AG04450 (cell line): Measurements from ENCODE around the gene PTCH1. TPM values are rescaled to one million over a fixed set of nuclear protein-coding genes. Genes with fewer than 3 reads are reported as not detected.

Experiments used
- CTCF ChIA-PET: fragments of 300-600, 350-600 bp; formaldehyde crosslinking; extraction: SDS; loops from one replicate; lab custom pipeline; 2022; ENCODE audit warnings: antibody characterized with exemption, inconsistent platforms; lab: Charles Lee
- POLR2A ChIA-PET: fragments of 350-600 bp; formaldehyde crosslinking; extraction: SDS; loops from one replicate; lab custom pipeline; 2021; ENCODE audit warnings: antibody characterized with exemption, inconsistent platforms; lab: Yijun Ruan, JAX
- DNase-seq: peaks from one replicate; pipeline ENCODE4 v3.0.0-alpha.2; 2011; ENCODE audit warnings: low read depth, low spot score
- H3K27ac ChIP-seq: one replicate; pipeline ENCODE4 v1.5.1; 2012; ENCODE audit warnings: low read depth, low read length, control low read depth
- H3K27me3 ChIP-seq: one replicate; pipeline ENCODE4 v1.6.0; 2012; ENCODE audit warnings: low read length; ENCODE audit not compliant: control insufficient read depth, insufficient read depth
- H3K4me3 ChIP-seq: 2 replicates; pipeline ENCODE4 v1.5.1; 2011; ENCODE audit warnings: mild to moderate bottlenecking, low read depth, low read length, control low read depth
- H3K9me3 ChIP-seq: 2 replicates; pipeline ENCODE4 v1.5.1; 2012; ENCODE audit warnings: low read length; ENCODE audit not compliant: control insufficient read depth, insufficient read depth
- CTCF ChIP-seq: IDR thresholded peaks from 2 replicates; pipeline ENCODE4 v1.5.1; 2011; ENCODE audit warnings: low read depth, low read length, control low read depth, inconsistent platforms
- polyA plus RNA-seq: library from polyadenylated mRNA; depleted of rRNA; stranded (reverse); fragments of >200 nt; gene quantifications from 2 replicates; pipeline ENCODE4 v1.2.3, GENCODE V29; 2011

PTCH1 gene
- polyA plus RNA-seq, 1 experiment, result 7.3 TPM

GRCh38 chr9:95459178-95459577 lies 57.6 kb downstream of the PTCH1 start:
- CTCF ChIA-PET, result no interaction called here
- DNase-seq, result no peak

GRCh38 chr9:95458666-95459065 lies 58.1 kb downstream of the PTCH1 start:
- no peak for DNase-seq
- ChIA-PET POLR2A (no interaction called here), CTCF (no interaction called here)
- Histone ChIP-seq H3K27ac (no peak overlapping the region), H3K27me3 (no peaks in the 10 kb centered on the region), H3K9me3 (peaks cover 2% of the 10 kb centered on the region; the same call in 1 of the 2 replicates), H3K4me3 (no peak overlapping the region)
- TF ChIP-seq CTCF, result no peak

More at GRCh38 chr9:95459178-95459577, 57.6 kb downstream of the PTCH1 start:
- POLR2A ChIA-PET, result no interaction called here
- Histone ChIP-seq H3K27ac (no peak overlapping the region), H3K9me3 (peaks cover 2% of the 10 kb centered on the region; the same call in 1 of the 2 replicates), H3K27me3 (no peaks in the 10 kb centered on the region), H3K4me3 (no peak overlapping the region)
- no peak for TF ChIP-seq CTCF

GRCh38 chr9:95457769-95458168 lies 59.0 kb downstream of the PTCH1 start:
- Histone ChIP-seq H3K4me3 (no peak overlapping the region), H3K9me3 (peaks cover 2% of the 10 kb centered on the region; the same call in 1 of the 2 replicates), H3K27me3 (no peaks in the 10 kb centered on the region), H3K27ac (peak overlapping the region; percentile 68)
- TF ChIP-seq CTCF, result no peak
- POLR2A ChIA-PET, result interaction anchor here (0.7 to 1.2 kb wide), 4 partner anchors 32 to 458 kb away, joined by 3 to 4 read pairs (median 3); no protein-coding TSS in a partner anchor
- peak; percentile 82 for DNase-seq
- CTCF ChIA-PET, result interaction anchor here (1.6 kb wide), 1 partner anchor 760 kb away, joined by 5 read pairs; no protein-coding TSS in a partner anchor

- Histone ChIP-seq H3K9me3 (peaks cover 2% of the 10 kb centered on the region; the same call in 1 of the 2 replicates), H3K4me3 (no peak overlapping the region), H3K27me3 (no peaks in the 10 kb centered on the region), H3K27ac (no peak overlapping the region)
- ChIA-PET CTCF (no interaction called here), POLR2A (no interaction called here)
- TF ChIP-seq CTCF, result no peak
- no peak for DNase-seq
Observed at GRCh38 chr9:95455714-95456113, 61.1 kb downstream of the PTCH1 start.

DNA sequence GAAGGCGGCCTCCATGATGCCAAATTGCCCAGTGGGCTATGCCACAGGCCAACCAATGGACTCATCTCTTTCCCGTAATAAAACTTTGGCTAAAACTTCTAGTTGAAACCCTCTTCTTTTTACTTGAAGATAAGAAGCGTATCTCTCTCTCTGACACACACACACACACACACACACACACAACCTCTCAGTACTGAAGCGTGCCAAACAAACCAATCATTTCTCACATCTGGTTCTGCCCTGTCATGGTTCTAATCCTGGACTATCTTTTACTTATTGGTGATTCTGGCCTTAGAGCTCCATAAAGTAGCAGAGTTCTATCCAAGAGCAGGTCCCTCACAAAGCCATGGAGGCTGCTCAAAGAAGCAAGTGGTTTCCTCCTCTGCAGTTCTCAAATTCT lies 64.6 kb downstream of the PTCH1 start:
- POLR2A ChIA-PET, result interaction anchor here (0.6 kb wide), 1 partner anchor 54 kb away, joined by 5 read pairs; no protein-coding TSS in a partner anchor
- no peak overlapping the region for H3K4me3 ChIP-seq
- H3K9me3 ChIP-seq, result peaks cover 2% of the 10 kb centered on the region; the same call in 1 of the 2 replicates
- no peak for TF ChIP-seq CTCF
- CTCF ChIA-PET, result interaction anchor here (0.6 kb wide), 1 partner anchor 756 kb away, joined by 3 read pairs; no protein-coding TSS in a partner anchor
- no peak overlapping the region for H3K27ac ChIP-seq
- no peak for DNase-seq
- H3K27me3 ChIP-seq, result no peaks in the 10 kb centered on the region
